Central memory CD8-positive, alpha-beta T cell (primary cell): Measurements from ENCODE around the gene CDK2.
"Not testable (repeated sequence)": the region's sequence is repeated elsewhere in the genome, so short reads cannot be mapped to it uniquely, and the experiment has no call there.

Source experiments
- ATAC-seq: fragments of 150-1000 bp; cut with Tn5 transposase; replicated peaks from 2 replicates; pipeline ENCODE4 v1.10.0; 2022; ENCODE audit warnings: mild to moderate bottlenecking, moderate FRiP score, moderate number of reproducible peaks; ENCODE audit not compliant: poor library complexity, severe bottlenecking; ENCODE audit errors: extremely low read depth
- DNase-seq, 2 donors: peaks; one replicate each; pipeline ENCODE4 v3.0.0; 2021; ENCODE audit warnings: low spot score in 2 of 2
- H3K27ac Mint-ChIP-seq: one replicate; pipeline ENCODE4 v1.8.0; 2022; ENCODE audit warnings: low read depth, mild to moderate bottlenecking, moderate library complexity, mixed read lengths
- H3K27me3 Mint-ChIP-seq: one replicate; pipeline ENCODE4 v1.8.0; 2022; ENCODE audit warnings: mixed read lengths
- H3K36me3 Mint-ChIP-seq: one replicate; pipeline ENCODE4 v1.8.0; 2022; ENCODE audit warnings: mild to moderate bottlenecking, moderate library complexity, mixed read lengths; ENCODE audit not compliant: insufficient read depth
- H3K4me1 Mint-ChIP-seq: one replicate; pipeline ENCODE4 v1.8.0; 2022; ENCODE audit warnings: mixed read lengths
- H3K4me3 Mint-ChIP-seq: one replicate; pipeline ENCODE4 v1.8.0; 2022; ENCODE audit warnings: mild to moderate bottlenecking, moderate library complexity, mixed read lengths
- H3K9me3 Mint-ChIP-seq: one replicate; pipeline ENCODE4 v1.8.0; 2022; ENCODE audit warnings: mixed read lengths

CDK2 gene

DNA sequence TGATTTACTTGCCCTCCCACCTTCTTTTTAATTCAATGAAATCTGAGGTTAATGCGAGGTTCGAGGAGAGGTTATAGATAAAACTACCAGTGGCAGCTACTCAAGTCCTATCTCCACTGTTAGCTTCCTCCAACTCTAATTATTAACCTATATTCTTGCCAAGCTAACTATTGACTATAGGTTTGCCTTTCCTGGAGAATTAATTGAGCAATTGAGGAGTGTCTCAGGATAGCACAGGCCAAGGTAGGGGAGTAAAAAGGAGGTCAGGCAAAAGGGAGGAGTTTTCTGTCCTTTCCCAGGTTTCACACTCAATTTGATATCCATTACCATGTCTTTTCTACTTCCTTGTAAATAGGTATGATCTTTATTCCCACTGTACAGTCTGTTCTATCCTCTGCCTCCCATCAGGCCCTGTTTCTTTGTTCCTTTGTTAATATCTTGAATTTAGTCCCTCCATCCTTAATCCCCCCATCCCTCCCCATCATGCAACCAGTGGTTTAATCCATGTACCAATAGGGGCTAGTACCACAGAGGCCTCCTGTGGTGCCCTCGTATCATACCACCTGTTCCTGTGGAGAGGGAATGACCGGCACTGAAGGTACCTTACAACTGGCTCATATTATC is 26.7 kb downstream of the CDK2 start:
- DNase-seq = no peak
- H3K4me3 Mint-ChIP-seq = no peak overlapping the region
- H3K27me3 Mint-ChIP-seq = no peaks in the 10 kb centered on the region
- no peak for ATAC-seq
- peaks cover 6% of the 10 kb centered on the region for H3K4me1 Mint-ChIP-seq
- no peaks in the 10 kb centered on the region for H3K9me3 Mint-ChIP-seq
- peaks cover 48% of the 10 kb centered on the region for H3K36me3 Mint-ChIP-seq
- no peak overlapping the region for H3K27ac Mint-ChIP-seq

DNA sequence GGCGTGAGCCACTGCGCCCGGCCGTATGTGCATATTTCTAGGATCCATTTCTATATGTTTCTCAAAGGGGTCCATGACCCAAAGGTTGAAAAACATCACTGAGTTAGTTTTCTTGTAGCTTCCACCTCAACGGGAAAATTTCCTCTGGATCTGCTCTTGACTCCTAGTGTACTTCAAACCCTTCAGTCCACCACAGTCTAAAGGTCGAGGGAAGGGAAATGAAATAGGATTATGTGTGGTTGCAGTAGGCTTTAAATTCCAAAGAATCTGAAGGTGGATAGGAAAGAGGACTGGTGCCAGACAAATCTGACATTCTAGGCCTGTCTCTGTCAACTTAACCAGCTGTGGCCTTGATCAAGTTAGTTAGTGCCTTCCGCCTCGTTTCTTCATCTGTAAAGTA is 28.7 kb downstream of the CDK2 start:
- DNase-seq (no peak), ATAC-seq (no peak)
- Mint-ChIP-seq H3K4me3 (no peak overlapping the region), H3K9me3 (no peaks in the 10 kb centered on the region), H3K27me3 (no peaks in the 10 kb centered on the region), H3K36me3 (peaks cover 38% of the 10 kb centered on the region), H3K27ac (no peak overlapping the region), H3K4me1 (peaks cover 6% of the 10 kb centered on the region)

DNA sequence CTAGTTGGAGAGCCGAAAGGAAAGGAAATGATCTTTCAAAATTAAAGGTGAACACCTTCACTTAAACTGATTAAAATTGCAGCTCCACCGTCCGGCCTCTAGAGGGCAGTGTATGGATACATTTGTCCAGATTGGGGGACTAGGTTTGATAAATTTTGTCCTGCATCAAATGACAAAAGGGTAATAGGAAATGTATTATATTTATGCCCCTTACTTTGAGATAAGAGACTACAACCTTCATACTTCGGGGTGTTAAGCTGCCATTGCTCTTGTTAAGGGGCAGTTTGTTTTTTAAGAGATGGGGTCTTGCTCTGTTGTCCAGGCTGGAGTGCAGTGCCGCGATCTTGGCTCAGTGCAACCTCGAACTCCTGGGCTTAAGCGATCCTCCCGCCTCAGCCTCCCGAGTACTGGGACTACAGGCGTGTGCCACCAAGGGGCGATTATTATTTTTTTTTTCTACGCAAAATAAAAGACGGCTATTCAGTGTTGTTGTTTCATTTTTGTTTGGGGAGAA is 29.6 kb downstream of the CDK2 start:
- H3K9me3 Mint-ChIP-seq = no peaks in the 10 kb centered on the region
- H3K27ac Mint-ChIP-seq = no peak overlapping the region
- H3K36me3 Mint-ChIP-seq = peaks cover 29% of the 10 kb centered on the region
- peaks cover 6% of the 10 kb centered on the region for H3K4me1 Mint-ChIP-seq
- DNase-seq (peak; percentile 34 to 52), ATAC-seq (peak; percentile 65)
- H3K27me3 Mint-ChIP-seq = no peaks in the 10 kb centered on the region
- H3K4me3 Mint-ChIP-seq = no peak overlapping the region

DNA sequence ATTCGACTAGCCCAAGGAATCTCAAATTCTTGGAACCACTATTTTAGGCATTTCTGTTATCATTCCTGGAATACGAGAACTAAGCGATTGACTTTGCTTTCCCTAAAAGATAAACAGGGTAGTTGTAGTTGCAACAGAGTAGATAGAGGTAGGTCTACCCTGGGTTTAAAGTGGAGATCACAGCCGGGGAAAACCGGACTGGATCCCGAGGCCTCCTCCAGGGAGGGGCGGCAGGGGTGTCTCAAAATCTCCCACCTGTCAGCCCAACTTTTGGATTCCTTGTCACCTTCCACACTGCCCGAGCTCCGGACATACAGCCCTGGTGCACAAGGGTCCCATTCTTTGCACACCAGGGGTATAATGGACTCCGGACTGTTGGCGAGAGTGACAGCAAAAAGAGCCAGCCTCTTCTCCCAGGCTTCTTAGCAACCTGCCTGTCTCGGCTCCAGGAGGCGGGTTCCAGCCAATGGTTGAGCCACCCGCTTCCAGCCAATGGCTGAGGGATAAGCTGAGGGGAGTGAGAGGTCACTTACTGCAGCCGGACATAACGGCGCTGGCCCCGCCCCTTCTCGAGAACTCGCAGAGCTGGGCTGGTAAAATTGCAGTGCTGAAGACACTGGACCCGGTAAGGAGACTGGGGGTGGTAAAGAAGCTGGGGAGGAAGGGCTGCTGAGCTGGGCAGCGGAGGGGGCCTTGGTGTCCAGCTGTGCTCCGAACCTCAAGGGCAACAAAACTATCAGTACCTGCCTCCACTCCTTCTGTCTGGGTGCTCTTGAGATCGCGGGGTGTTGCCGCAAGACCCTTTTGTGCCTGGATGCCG is 30.3 kb downstream of the CDK2 start, which contains the start of gene SUOX:
TSS of gene SUOX (plus strand) at position 562 of the 820 bp plus-strand sequence. CDS start 4,946 bp downstream, outside the sequence.
- Mint-ChIP-seq H3K27me3 (no peaks in the 10 kb centered on the region), H3K36me3 (peaks cover 22% of the 10 kb centered on the region), H3K9me3 (no peaks in the 10 kb centered on the region), H3K4me1 (peaks cover 6% of the 10 kb centered on the region), H3K4me3 (no peak within 1 kb of the TSS), H3K27ac (no peak within 1 kb of the TSS)
- peak; percentile 46 for ATAC-seq
- DNase-seq = no peak

DNA sequence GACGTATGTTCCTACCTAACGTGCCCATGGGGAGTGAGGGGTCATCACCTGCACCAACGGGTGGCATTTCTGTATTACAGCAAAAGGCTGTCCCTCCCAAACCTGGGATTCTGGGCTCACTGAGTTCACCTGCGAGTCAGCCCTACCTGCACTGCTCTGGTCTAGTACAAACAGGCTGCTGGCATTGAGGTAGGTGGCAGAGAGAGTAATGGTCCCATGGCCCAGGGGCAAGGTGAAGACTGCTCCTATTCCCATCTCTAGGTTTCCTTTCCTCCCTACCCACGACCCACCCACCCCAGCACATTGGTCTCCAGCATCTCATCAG is 30.9 kb downstream of the CDK2 start:
- Mint-ChIP-seq H3K4me1 (peaks cover 6% of the 10 kb centered on the region), H3K9me3 (no peaks in the 10 kb centered on the region), H3K4me3 (no peak overlapping the region), H3K27me3 (no peaks in the 10 kb centered on the region), H3K27ac (no peak overlapping the region), H3K36me3 (peaks cover 16% of the 10 kb centered on the region)
- DNase-seq (no peak), ATAC-seq (no peak)

DNA sequence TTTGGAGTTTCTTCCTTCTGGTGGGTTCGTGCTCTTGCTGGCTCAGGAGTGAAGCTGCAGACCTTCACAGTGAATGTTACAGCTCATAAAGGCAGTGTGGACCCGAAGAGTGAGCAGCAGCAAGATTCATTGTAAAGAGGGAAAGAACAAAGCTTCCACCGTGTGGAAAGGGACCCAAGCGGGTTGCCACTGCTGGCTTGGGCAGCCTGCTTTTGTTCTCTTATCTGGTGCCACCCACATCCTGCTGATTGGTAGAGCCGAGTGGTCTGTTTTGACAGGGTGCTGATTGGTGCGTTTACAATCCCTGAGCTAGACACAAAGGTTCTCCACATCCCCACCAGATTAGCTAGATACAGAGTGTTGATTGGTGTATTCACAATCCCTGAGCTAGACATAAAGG is 32.9 kb downstream of the CDK2 start:
- H3K4me1 Mint-ChIP-seq, H3K4me3 Mint-ChIP-seq, H3K27me3 Mint-ChIP-seq, H3K36me3 Mint-ChIP-seq, DNase-seq, H3K9me3 Mint-ChIP-seq, ATAC-seq, H3K27ac Mint-ChIP-seq: not testable (repeated sequence)

DNA sequence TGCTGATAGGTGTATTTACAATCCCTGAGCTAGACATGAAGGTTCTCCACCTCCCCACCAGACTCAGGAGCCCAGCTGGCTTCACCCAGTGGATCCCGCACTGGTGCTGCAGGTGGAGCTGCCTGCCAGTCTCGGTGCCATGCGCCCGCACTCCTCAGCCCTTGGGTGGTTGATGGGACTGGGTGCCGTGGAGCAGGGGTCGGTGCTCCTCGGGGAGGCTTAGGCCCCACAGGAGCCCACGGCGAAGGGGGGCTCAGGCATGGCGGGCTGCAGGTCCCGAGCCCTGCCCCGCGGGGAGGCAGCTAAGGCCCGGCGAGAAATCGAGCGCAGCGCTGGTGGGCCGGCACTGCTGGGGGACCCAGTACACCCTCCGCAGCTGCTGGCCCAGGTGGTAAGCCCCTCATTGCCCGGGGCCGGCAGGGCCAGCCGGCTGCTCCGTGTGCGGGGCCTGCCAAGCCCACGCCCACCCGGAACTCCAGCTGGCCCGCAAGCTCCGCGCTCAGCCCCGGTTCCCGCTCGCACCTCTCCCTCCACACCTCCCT is 33.4 kb downstream of the CDK2 start:
- DNase-seq, H3K36me3 Mint-ChIP-seq, H3K27ac Mint-ChIP-seq, H3K27me3 Mint-ChIP-seq, H3K4me3 Mint-ChIP-seq, H3K4me1 Mint-ChIP-seq, ATAC-seq, H3K9me3 Mint-ChIP-seq: not testable (repeated sequence)

GRCh38 chr12:56001487-56002100 is 35.0 kb downstream of the CDK2 start:
- Mint-ChIP-seq H3K9me3 (no peaks in the 10 kb centered on the region), H3K4me1 (no peaks in the 10 kb centered on the region), H3K36me3 (peaks cover 2% of the 10 kb centered on the region), H3K27ac (no peak overlapping the region), H3K4me3 (no peak overlapping the region), H3K27me3 (no peaks in the 10 kb centered on the region)
- ATAC-seq (no peak), DNase-seq (no peak)

DNA sequence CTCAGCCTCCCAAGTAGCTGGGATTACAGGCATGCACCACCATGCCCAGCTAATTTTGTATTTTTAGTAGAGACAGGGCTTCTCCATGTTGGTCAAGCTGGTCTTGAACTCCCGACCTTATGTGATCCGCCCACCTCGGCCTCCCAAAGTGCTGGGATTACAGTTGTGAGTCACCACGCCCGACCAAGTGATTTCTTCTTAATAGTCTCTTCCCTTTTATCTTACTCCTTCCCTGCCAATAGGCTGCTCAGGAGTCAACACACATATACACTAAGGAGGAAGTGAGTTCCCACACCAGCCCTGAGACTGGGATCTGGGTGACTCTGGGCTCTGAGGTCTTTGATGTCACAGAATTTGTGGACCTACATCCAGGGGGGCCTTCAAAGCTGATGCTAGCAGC is 36.7 kb downstream of the CDK2 start:
- not testable (repeated sequence) for ATAC-seq

GRCh38 chr12:56004211-56004610 is 37.6 kb downstream of the CDK2 start:
- Mint-ChIP-seq H3K27me3 (no peaks in the 10 kb centered on the region), H3K27ac (no peak overlapping the region), H3K9me3 (no peaks in the 10 kb centered on the region), H3K4me1 (peaks cover 18% of the 10 kb centered on the region), H3K36me3 (peaks cover 7% of the 10 kb centered on the region), H3K4me3 (no peak overlapping the region)
- ATAC-seq (no peak), DNase-seq (no peak)

More for the DNA sequence above, 36.7 kb downstream of the CDK2 start:
- not testable (repeated sequence) for H3K27ac Mint-ChIP-seq, H3K9me3 Mint-ChIP-seq, H3K4me3 Mint-ChIP-seq, DNase-seq, H3K27me3 Mint-ChIP-seq, H3K36me3 Mint-ChIP-seq
- H3K4me1 Mint-ChIP-seq = peaks cover 12% of the 10 kb centered on the region

- Mint-ChIP-seq H3K27me3 (no peaks in the 10 kb centered on the region), H3K36me3 (peaks cover 8% of the 10 kb centered on the region), H3K4me3 (peak overlapping the region; percentile 74), H3K27ac (peak overlapping the region; percentile 58), H3K9me3 (no peaks in the 10 kb centered on the region), H3K4me1 (peaks cover 18% of the 10 kb centered on the region)
- ATAC-seq = peak; percentile 64
- DNase-seq = peak in 1 of 2 donors; percentile 33
Observed at GRCh38 chr12:56007564-56008559, 41.2 kb downstream of the CDK2 start.
